Parathyroid adenoma (tissue), 2 donors: Measurements from ENCODE around the gene RAB28.
"Not testable (repeated sequence)": the region's sequence is repeated elsewhere in the genome, so short reads cannot be mapped to it uniquely, and the experiment has no call there.

Source experiments
- H2AFZ ChIP-seq: fragments of 300-600 bp; sonication (generic); one replicate; pipeline ENCODE4 v1.7.0; 2017; ENCODE audit warnings: antibody characterized with exemption, mild to moderate bottlenecking
- H3K27ac ChIP-seq: fragments of 300-600 bp; sonication (generic); one replicate; pipeline ENCODE4 v1.7.0; 2017
- H3K27me3 ChIP-seq: fragments of 300-600 bp; sonication (generic); one replicate; pipeline ENCODE4 v1.7.0; 2017; ENCODE audit warnings: low read length; ENCODE audit not compliant: control insufficient read depth, insufficient read depth
- H3K36me3 ChIP-seq: fragments of 300-600 bp; sonication (generic); one replicate; pipeline ENCODE4 v1.7.0; 2017; ENCODE audit warnings: low read length; ENCODE audit not compliant: control insufficient read depth, insufficient read depth
- H3K4me1 ChIP-seq: fragments of 300-600 bp; sonication (generic); one replicate; pipeline ENCODE4 v1.7.0; 2017; ENCODE audit warnings: control low read depth
- H3K4me2 ChIP-seq: fragments of 300-600 bp; sonication (generic); one replicate; pipeline ENCODE4 v1.7.0; 2017; ENCODE audit warnings: low read length
- H3K4me3 ChIP-seq: fragments of 300-600 bp; sonication (generic); one replicate; pipeline ENCODE4 v1.7.0; 2017; ENCODE audit warnings: low read depth, low read length
- H3K79me2 ChIP-seq: fragments of 300-600 bp; sonication (generic); one replicate; pipeline ENCODE4 v1.7.0; 2017; ENCODE audit warnings: control low read depth
- H3K9ac ChIP-seq: fragments of 300-600 bp; sonication (generic); one replicate; pipeline ENCODE4 v1.7.0; 2017; ENCODE audit warnings: mild to moderate bottlenecking
- H3K9me3 ChIP-seq: fragments of 300-600 bp; sonication (generic); one replicate; pipeline ENCODE4 v1.7.0; 2017; ENCODE audit warnings: low read length; ENCODE audit not compliant: control insufficient read depth
- TF ChIP-seq, protein P1 (sequence below): fragments of 300-600 bp; sonication (generic); IDR thresholded peaks from one replicate; pipeline ENCODE4 v1.7.0; 2017; ENCODE audit warnings: antibody characterized with exemption, mild to moderate bottlenecking
- donor health status: primary hyperparathyroidism.

The RAB28 gene

DNA sequence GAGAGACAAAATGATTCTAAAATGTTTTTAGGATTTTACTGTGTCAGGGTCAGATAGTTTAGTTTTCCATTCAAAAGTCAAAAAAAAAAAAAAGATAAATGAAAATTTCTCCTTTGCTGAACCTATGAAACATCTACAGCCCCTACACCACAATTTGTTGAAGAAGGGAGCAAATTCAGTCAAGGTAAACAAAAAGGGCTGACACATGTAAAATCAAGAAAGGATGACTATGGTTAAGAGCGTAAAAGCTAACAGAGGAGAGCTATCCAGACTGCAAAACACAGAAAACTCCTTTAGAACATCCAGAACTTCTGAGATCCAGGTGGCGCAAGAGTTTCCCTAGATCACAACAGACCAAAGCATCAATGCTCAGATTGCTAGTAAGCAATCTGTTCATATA, 72.2 kb downstream of the RAB28 start:
- Histone ChIP-seq H3K9ac (no peak overlapping the region), H3K4me2 (no peak overlapping the region), H3K79me2 (no peaks in the 10 kb centered on the region), H3K36me3 (no peaks in the 10 kb centered on the region), H3K9me3 (no peaks in the 10 kb centered on the region), H3K27me3 (no peaks in the 10 kb centered on the region), H2AFZ (no peak overlapping the region), H3K4me1 (no peaks in the 10 kb centered on the region), H3K27ac (no peak overlapping the region), H3K4me3 (no peak overlapping the region)
- TF ChIP-seq, protein P1, sequence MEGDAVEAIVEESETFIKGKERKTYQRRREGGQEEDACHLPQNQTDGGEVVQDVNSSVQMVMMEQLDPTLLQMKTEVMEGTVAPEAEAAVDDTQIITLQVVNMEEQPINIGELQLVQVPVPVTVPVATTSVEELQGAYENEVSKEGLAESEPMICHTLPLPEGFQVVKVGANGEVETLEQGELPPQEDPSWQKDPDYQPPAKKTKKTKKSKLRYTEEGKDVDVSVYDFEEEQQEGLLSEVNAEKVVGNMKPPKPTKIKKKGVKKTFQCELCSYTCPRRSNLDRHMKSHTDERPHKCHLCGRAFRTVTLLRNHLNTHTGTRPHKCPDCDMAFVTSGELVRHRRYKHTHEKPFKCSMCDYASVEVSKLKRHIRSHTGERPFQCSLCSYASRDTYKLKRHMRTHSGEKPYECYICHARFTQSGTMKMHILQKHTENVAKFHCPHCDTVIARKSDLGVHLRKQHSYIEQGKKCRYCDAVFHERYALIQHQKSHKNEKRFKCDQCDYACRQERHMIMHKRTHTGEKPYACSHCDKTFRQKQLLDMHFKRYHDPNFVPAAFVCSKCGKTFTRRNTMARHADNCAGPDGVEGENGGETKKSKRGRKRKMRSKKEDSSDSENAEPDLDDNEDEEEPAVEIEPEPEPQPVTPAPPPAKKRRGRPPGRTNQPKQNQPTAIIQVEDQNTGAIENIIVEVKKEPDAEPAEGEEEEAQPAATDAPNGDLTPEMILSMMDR = no peak

DNA sequence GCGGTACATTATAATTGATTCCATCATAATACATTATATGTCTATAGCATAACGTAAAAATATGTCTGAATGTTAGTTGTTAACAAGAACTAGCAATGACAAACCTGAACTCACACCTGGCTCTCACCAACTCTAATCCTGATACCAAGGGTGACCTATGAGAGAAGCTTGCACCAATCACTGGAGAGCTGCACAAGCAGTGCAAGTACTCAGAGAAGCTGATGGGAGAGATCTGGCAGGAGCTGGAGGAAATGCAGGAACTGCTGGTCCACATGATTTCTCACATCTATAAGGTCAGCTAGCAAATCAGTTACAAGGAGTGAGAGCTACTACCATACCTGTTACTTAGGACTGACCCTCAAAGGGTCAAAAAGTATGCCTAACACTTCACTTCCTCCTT, 74.8 kb downstream of the RAB28 start:
- Histone ChIP-seq H3K9ac (no peak overlapping the region), H2AFZ (no peak overlapping the region), H3K4me3 (no peak overlapping the region), H3K27ac (no peak overlapping the region), H3K79me2 (no peaks in the 10 kb centered on the region), H3K36me3 (no peaks in the 10 kb centered on the region), H3K4me2 (no peak overlapping the region), H3K4me1 (no peaks in the 10 kb centered on the region), H3K9me3 (no peaks in the 10 kb centered on the region), H3K27me3 (no peaks in the 10 kb centered on the region)
- TF ChIP-seq, protein P1 = no peak

DNA sequence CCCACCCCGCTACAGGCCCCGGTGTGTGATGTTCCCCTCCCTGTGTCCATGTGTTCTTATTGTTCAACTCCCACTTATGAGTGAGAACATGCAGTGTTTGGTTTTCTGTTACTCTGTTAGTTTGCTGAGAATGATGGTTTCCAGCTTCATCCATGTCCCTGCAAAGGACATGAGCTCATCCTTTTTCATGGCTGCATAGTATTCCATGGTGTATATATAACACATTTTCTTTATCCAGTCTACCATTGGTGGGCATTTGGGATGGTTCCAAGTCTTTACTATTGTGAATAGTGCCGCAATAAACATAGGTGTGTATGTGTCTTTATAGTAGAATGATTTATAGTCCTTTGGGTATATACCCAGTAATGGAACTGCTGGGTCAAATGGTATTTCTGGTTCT, 78.0 kb downstream of the RAB28 start:
- H3K9me3 ChIP-seq, H3K27ac ChIP-seq, H3K4me3 ChIP-seq, H3K27me3 ChIP-seq, H3K79me2 ChIP-seq, H3K36me3 ChIP-seq, H3K9ac ChIP-seq, H3K4me1 ChIP-seq, H2AFZ ChIP-seq, H3K4me2 ChIP-seq: not testable (repeated sequence)

DNA sequence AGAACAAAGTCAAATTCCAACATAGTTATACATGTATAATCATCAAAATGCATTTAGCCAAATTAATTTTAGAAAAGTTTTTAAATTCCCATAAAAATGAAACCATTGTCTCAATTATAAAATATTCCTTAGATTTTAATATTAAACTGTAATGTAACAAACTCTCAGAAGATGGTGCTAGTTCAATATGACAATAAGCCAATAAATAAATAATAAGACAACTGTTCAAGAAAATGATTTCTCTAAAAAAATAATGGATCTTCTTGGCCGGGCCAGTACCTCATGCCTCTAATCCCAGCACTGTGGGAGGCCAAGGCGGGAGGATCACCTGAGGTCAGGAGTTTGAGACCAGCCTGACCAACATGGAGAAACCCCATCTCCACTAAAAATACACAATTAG, 80.3 kb downstream of the RAB28 start:
- H3K9me3 ChIP-seq = no peaks in the 10 kb centered on the region
- H3K27ac ChIP-seq = no peak overlapping the region
- H3K27me3 ChIP-seq = no peaks in the 10 kb centered on the region
- TF ChIP-seq, protein P1 = no peak
- no peaks in the 10 kb centered on the region for H3K4me1 ChIP-seq
- H3K79me2 ChIP-seq = no peaks in the 10 kb centered on the region
- no peak overlapping the region for H3K4me3 ChIP-seq
- H3K9ac ChIP-seq = no peak overlapping the region
- H3K4me2 ChIP-seq = no peak overlapping the region
- no peaks in the 10 kb centered on the region for H3K36me3 ChIP-seq
- no peak overlapping the region for H2AFZ ChIP-seq

DNA sequence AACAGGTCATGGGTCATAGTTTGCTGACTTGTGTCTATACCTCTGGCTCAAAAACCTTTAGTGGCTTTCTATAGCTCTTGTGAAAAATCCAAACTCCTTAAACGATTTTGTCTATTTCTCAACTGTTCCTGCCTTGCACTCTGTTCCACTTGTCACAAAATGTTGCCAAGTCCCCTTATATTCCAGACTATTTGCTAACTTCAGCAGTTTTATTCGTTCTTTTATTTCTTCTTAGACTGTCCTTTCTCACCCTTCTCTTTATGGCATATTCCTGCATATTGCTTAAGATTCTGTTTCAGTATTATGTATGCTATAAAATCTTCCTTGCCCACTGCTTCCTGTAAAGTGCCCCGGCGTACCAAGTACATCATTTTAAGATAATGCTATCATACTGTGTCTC, 80.8 kb downstream of the RAB28 start:
- no peak overlapping the region for H3K27ac ChIP-seq
- no peaks in the 10 kb centered on the region for H3K79me2 ChIP-seq
- H3K4me2 ChIP-seq = no peak overlapping the region
- no peaks in the 10 kb centered on the region for H3K9me3 ChIP-seq
- H3K4me3 ChIP-seq = no peak overlapping the region
- no peaks in the 10 kb centered on the region for H3K36me3 ChIP-seq
- H2AFZ ChIP-seq = no peak overlapping the region
- no peaks in the 10 kb centered on the region for H3K4me1 ChIP-seq
- H3K9ac ChIP-seq = no peak overlapping the region
- no peaks in the 10 kb centered on the region for H3K27me3 ChIP-seq
- TF ChIP-seq, protein P1 = no peak
